ENCODE measurements around the gene PRKCB.

Gene PRKCB

GRCh38 chr16:23829454-23829853 is 6.3 kb upstream of the PRKCB start:
- H3K27me3 ChIP-seq, result no peaks in the 10 kb centered on the region
- H3K4me1 ChIP-seq (ENCODE audit: control insufficient read depth in 1 of 2, insufficient read depth in 1 of 2, low read depth in 1 of 2, low read length in 1 of 2), result peaks cover 38 to 44% of the 10 kb centered on the region in 2 experiments
- H3K4me3 ChIP-seq (ENCODE audit: low read depth in 1 of 2, low read length in 1 of 2), result no peak overlapping the region
- no peaks in the 10 kb centered on the region for H3K36me3 ChIP-seq
- no peak overlapping the region for H3K27ac ChIP-seq
- no peak for TF ChIP-seq CTCF (IDR thresholded peaks at IDR 0.05)
- H3K9me3 ChIP-seq, result no peaks in the 10 kb centered on the region

- H3K27ac ChIP-seq, result no peak overlapping the region
- H3K9me3 ChIP-seq, result no peaks in the 10 kb centered on the region
- TF ChIP-seq CTCF (IDR thresholded peaks at IDR 0.05), result no peak
- no peaks in the 10 kb centered on the region for H3K27me3 ChIP-seq
- H3K4me1 ChIP-seq (ENCODE audit: control insufficient read depth in 1 of 2, insufficient read depth in 1 of 2, low read depth in 1 of 2, low read length in 1 of 2), result peaks cover 36 to 44% of the 10 kb centered on the region in 2 experiments
- H3K36me3 ChIP-seq, result no peaks in the 10 kb centered on the region
- H3K4me3 ChIP-seq (ENCODE audit: low read depth in 1 of 2, low read length in 1 of 2), result no peak overlapping the region
Observed at GRCh38 chr16:23830276-23830675, 5.5 kb upstream of the PRKCB start.

- Histone ChIP-seq H3K9me3 (no peaks in the 10 kb centered on the region), H3K27ac (no peak overlapping the region), H3K27me3 (no peaks in the 10 kb centered on the region), H3K4me3 (ENCODE audit: low read depth in 1 of 2, low read length in 1 of 2) (no peak overlapping the region), H3K4me1 (ENCODE audit: control insufficient read depth in 1 of 2, insufficient read depth in 1 of 2, low read depth in 1 of 2, low read length in 1 of 2) (peaks cover 24 to 28% of the 10 kb centered on the region in 2 experiments), H3K36me3 (no peaks in the 10 kb centered on the region)
- no peak for TF ChIP-seq CTCF (IDR thresholded peaks at IDR 0.05)
Observed at GRCh38 chr16:23832882-23833281, 2.9 kb upstream of the PRKCB start.

- Histone ChIP-seq H3K36me3 (no peaks in the 10 kb centered on the region), H3K27me3 (no peaks in the 10 kb centered on the region), H3K4me3 (ENCODE audit: low read depth in 1 of 2, low read length in 1 of 2) (no peak overlapping the region), H3K4me1 (ENCODE audit: control insufficient read depth in 1 of 2, insufficient read depth in 1 of 2, low read depth in 1 of 2, low read length in 1 of 2) (peaks cover 26 to 28% of the 10 kb centered on the region in 2 experiments), H3K9me3 (no peaks in the 10 kb centered on the region), H3K27ac (no peak overlapping the region)
- TF ChIP-seq CTCF (IDR thresholded peaks at IDR 0.05), result no peak
Observed at GRCh38 chr16:23833504-23833903, 2.3 kb upstream of the PRKCB start.

GRCh38 chr16:23833960-23834685 is 1.7 kb upstream of the PRKCB start:
- Histone ChIP-seq H3K36me3 (no peaks in the 10 kb centered on the region), H3K4me1 (ENCODE audit: control insufficient read depth in 1 of 2, insufficient read depth in 1 of 2, low read depth in 1 of 2, low read length in 1 of 2) (peaks cover 29 to 32% of the 10 kb centered on the region in 2 experiments), H3K9me3 (no peaks in the 10 kb centered on the region), H3K27ac (no peak overlapping the region), H3K4me3 (ENCODE audit: low read depth in 1 of 2, low read length in 1 of 2) (no peak overlapping the region), H3K27me3 (no peaks in the 10 kb centered on the region)
- TF ChIP-seq CTCF (IDR thresholded peaks at IDR 0.05), result no peak

Data from neutrophil (primary cell).